ENCODE data around the gene BBS9.

BBS9 gene

DNA sequence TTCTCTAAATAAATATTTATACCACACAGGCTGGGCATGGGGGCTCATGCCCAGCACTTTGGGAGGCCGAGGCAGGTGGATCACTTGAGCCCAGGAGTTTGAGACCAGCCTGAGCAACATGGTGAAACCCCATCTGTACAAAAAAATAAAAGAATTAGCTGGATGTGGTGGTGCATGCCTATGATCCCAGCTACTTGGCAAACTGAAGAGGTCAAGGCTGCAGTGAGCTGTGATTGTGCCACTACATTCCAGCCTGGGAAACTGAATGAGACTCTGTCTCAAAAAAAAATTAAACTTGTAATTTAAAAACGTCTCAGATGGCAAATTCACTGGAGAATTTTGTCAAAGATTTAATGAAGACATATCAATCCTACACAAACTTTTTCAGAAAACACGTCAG, 498.4 kb downstream of the BBS9 start:
- no peak for DNase-seq

DNA sequence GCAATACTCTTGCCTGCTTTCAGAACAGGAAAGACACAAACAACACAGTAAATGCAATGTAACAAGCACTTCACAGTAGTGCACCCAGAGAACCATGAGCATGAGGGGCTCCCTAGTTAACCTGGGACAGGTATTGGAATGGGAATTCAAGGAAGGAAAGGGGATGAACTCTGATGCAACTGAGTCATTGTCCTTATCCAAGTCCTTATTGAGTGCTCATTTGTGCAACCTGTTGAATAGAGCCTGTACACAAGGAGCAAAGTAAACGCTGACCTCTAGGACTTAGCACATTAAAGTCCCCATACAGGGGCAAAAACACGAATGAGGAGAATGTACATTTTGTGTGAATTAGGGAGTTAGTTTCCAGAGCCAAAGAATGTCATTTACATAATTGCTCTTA, 499.5 kb downstream of the BBS9 start:
- DNase-seq = no peak

DNA sequence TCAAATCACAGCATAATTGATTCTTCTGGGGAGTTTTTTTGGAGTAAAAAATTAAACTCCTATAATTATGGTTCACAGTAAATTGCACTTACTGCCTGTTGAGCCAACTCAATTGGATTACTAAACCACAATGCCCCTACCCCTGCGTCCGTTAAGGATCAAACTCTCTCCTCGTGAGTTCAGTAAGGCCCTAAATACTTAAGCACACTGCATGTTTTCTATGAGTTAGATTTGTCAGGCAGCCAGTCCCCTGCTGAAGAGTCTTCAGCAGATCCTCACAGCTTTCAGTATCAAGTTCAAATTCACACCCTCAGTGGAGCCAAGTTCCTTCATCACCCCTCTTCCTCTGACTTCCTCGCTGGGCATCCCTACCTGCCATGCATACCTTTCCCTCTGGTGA, 501.0 kb downstream of the BBS9 start:
- no peak for DNase-seq

DNA sequence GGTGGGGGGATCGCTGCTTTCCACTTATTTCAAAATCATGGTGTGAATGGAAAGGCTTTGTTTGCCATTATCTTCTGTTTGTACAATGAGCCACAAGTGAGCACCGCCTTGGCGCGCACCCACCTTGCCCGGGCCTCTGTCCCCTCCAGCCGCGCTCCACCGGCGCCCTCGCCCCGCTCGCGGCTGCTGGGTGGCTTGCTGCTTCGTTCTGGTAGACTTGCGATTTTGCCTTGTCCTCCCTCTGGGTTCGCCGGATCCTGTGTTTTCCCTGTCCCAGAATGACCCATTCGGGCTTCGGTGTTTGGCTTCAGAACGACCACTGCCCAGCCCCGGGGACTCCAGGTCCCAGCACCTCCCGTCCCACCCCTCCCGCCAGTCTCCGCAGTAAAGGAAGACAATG, 503.0 kb downstream of the BBS9 start:
- DNase-seq = no peak

DNA sequence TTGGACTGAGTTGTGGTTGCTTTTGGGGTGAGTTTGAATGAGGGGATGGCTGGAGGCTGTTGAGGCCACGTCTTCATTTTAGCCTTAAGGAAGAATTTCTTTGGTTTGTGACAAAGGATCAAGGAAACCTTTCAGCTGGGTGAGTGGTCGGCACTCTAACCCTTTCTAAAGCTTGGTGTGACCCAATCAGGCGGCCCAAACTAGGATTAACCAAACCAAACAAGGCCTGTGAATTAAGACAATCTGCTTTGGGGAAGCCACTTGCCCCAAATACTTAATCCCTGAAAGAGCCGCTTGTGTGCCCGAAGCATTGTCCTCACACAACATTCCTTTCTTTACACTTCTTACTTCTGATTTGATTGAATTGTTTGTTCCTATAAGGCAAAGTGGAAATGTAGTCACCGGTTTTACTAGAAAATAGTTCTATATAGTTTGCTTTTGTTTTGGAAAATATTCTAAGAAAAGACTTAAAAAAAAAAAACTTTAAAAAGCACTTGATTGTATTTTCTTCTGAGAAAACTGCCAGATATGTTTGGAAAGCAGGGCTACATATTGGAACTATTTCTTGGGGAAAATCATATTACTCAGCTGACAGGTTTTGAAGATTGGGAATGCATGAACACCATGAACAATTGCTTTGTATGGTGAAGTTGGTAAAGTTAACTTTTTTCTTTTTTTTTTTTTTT, 503.6 kb downstream of the BBS9 start:
- no peak for DNase-seq

DNA sequence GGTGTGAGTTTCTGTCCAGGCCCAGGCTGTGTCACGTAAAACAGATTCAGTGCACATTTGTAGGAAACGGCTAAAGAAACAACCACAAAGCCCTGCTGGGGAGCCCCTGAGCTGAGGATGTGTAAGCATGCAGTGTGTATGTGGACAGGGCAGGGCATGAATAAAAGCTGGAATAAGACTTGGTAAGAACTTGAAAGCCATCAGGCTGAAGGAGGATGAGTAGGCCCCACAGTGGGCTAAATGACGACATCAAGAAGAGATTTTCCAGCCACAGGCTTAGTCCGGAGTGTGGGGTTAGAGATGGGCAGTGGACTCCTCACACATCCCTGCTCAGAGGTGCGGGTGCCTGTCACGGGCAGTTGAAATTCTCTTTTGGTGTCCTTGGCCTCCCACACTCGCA, 505.2 kb downstream of the BBS9 start:
- DNase-seq = no peak

DNA sequence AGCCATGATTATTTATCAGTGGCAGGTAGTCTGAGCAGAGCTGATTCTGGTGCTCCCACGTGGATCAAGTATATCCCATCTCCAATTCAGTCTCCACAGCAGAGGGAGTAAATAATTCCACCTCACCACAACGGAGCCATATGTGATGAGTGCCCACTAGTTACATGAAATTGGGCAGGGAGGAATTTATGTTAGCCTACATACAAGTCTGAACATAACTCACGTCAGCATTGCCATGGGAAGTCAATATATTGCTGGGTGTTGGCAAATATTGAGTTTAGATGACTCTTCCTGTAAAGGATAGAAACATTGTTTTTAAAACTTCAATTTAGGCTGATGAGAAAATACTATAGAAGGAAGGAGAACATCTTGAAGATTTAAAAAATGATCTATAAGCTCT, 507.0 kb downstream of the BBS9 start:
- no peak for DNase-seq

DNA sequence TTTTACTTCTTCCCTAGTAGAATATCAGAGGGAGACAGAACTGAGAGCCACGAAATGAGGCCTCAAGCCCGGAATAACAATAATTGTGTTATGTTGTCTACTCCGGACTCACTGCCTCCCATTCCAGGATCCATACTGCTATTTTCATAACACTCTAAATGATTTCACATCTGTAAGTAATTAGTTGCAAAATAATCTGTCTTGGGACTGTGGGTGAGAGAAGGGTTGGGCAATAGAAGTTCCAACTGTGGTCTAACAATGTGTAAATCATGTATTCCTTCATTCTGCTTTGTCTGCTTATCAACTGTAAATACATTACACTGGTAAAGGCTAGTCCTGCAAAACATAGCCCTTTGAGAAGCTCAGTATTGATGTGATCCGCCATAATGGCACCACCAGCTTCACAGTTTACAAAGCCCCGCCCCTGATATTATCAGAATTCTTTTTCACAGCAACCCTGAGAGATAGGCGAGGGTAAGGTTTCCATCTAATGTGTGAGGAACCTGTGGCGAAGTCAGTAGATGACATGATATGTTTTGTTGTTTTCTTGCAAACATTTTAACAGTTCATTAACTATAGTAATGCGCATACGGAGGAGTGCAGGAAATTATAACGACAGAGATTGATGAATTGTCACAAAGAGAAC, 510.3 kb downstream of the BBS9 start:
- DNase-seq = no peak

DNA sequence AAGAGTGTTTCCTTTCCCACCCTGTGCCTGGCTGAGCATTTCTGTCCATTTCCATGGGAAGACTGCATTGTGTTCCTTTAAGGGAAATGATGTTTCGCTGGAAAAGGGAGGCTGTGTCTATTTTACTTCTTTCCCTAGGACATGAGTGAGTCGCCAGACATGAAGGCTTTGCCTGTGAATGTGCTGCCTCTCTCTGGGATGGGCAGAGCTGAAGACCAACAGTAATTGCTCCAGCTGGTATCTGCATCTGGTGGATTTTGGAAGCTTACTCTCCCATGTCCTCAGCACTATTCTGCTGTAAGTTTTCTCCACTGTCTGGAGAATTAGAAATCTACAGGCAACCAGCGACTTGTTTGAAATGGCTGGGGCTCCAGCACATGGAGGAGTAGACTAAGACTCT, 511.4 kb downstream of the BBS9 start:
- DNase-seq = no peak

DNA sequence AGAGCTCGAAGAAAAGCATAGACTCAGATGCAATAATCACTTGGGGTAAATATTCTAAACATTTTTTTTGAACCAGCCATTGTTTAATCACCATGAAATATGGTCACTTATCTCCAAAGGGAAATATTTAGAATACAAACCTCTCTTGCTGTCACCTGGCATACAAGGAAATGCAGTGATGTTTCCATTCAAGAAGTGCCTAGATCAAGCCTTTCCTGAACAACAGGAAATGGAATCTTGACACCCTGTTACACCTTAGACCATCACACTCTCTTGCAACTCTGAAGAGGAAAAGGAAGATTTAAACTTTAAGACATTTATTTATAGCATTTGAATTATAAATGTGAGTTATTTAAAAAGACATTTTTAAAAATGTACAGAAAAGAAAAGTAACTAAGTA, 512.9 kb downstream of the BBS9 start:
- no peak for DNase-seq

DNA sequence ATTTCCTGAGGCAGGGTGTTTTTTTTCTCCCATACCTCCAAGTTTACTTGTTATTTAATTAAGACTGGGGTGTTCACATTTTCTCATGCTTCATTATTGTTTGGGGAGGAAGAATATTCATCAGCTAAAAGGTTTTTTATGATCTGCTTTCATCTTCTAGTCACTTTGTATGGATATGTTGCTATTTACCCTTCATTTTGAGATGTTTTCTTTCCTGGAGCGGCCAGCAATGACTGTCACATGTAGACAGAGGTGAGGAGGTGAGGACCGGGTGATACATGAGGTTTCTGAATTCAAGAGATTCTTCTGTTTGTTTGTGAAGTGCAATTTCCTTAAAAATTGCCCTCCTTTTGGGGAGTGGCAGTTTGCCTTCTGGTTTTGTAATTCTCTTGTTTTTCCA, 514.2 kb downstream of the BBS9 start:
- no peak for DNase-seq

DNA sequence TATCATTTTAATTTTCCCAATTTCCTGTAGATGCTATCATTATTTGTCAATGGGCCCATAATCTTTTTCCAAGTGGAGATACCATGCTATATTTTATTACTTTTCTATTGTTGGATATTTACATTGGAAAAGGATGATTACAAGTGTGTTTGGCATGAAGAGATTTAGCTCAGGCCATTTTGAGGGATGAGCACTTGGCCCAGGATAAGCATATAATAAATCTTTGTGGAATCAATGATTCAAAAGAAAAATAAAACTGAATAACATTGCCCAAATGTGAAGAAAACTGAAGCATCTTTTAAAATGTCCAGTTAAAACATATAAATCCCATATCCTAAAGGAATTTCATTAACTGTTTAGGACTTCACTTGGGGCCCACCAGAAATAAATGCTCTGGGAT, 515.1 kb downstream of the BBS9 start:
- no peak for DNase-seq

DNA sequence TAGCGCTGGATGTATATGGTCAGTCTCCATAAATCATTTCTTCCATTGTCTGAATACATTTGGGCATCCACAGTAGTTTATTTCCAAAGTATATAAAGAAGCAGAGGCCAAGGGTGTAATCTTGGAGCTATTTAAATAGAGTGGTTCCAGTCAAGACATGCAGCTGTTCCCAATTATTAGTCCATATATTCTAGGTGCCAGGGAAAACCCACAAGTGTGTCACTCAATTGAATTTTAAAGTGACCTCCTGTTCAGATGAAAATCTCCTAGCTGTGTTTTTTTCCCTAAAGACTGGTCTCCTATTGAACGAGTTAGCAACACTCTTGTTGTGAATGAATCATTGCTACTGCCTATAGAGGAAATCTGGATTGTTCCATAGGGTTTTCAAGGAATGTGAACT, 515.7 kb downstream of the BBS9 start:
- no peak for DNase-seq

DNA sequence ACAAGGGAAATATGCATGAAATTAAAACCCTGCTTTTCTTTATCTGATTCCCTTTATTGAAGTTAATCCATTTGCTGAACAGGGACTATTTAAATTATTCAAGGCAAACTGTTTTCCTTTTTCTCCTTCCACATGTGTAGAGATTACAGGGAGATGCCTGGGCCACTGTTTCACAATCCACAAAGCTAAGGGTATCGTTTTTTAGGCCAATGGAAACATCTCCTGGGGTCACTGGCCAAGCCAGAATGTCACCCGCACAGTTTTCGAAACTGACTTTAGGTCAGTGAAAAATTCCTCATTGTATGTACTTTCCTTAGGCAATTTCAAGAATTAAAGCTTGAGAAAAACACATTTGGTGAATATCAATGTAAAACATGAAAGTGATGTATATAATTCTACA, 516.8 kb downstream of the BBS9 start:
- no peak for DNase-seq

DNA sequence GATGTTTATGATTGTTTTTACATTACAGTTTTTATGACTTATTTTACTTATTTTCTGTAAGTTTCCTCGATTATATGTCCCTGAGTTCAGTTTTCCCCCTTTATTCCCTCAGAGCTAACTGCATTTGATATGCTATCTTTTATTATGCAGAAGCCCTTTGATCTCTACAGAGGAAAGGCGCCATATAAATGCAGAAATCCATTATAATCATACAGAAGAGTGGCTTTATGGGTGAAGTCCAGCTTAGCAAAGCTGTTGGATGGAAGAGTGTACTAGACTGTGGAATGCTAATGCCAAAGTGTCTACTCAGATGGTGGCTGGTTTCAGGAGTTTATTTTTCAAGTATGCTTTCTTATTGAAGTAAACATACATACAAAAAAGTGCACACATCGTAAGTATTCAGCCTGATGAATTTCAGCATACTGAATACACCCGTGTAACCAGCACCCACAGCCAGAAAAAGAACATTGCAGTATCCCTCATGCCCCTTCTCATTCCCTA, 517.6 kb downstream of the BBS9 start:
- DNase-seq = no peak

DNA sequence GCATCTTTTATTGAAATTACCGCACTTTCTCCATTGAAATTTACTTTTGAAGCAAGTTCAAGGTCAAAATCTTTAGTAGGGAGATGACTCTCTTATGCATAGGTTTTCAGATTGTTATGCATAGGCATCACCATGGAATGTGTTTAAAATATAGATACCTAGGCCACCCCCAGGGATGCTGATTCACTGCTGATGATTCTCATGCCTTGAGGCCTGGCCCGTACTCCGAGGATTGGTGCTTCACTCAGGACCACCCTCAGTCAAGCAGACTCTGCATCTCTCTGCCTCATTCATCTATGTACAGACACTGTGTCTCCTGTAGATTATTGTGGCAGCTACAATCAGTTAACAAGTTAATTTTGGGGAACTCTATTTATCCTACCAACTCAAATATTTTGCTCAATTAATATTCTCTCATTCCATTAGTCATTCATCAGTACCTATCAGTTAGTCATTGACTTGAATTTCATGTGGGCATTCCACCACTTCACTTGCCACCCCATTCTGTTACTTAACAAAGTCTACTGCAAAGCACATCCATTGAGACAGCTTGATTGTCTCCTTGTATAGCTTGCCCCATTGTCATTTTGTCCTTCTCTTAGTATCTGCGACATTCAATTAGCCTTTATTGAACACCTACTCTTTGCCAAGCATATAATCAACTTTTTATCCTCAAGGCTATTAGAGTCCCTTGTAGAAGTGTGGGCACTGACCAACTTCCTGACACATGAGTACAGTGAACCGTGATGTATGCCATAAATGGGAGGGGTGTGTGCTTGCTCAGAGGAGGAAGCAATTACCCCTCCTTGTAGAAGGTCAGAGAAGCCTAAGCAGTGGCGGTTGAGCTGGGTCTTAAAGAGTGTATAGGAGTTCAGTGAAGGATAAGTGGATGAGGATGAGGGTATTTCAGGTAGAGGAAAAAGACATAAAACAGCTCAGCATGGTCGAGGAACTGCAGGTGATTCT, 520.4 kb downstream of the BBS9 start:
- DNase-seq = no peak

DNA sequence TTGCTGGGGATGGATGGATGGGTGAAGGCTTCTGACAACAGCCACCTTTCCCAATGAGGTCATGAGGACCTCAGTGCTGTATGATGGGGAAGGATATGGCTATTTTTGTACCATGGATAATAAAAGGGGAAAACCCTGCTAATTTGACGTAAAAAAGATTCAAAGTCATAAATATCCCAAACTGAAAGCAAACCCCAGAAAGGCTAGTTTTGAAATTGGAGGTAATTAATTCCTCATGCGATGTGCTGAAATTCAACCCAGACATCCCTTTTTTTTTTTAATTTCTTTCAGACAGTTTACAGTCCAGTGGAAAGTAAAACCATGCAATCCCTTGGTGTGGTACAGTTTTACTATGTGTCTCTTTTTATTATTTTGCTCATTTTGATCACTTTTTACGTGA, 521.5 kb downstream of the BBS9 start:
- DNase-seq = no peak

DNA sequence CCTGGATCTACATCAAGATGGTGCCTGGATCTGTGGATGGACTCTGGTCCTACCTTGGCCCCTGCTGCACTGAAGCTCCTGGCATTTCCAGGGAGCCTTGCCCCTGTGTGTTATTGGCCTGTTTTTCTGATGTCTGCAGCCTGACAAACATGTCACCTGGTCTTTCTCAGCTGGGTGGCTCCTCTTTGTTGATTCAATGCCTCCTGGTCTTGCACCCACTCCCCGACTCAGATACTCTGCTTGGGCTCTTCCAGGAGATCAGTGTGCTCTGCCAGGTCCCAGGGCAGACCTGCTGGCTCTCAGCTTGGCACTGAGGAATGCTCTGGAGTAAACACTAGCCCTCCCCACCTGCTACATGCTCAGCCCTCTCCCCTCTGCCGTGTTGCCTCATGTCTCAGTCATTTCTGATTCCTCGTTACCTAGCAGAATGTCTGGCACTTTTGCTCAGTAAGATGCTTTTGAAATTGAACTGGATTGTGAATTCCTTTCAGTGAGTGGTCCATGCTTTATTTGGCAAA, 522.7 kb downstream of the BBS9 start:
- DNase-seq = peak in 1 of 2 experiments; percentile 27

DNA sequence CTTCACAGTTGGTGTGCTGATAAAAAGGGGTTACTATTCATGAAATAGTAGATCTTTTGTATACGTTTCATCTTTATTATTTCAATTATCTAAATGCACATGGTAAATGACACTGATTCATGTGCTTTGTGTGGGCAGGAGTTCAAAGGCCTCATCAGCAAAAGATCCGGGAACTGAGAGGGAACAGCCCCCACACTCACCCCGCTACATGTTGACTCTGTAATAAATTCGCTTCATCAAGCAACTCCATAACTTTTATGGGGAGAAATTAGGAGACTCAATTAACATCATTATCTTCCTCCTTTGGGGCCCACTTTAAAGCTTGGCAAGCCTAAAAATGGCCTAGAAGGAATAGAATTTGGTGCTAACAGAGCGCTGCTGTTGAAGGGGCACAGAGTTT, 525.3 kb downstream of the BBS9 start:
- DNase-seq = no peak

Data from SHP77 (cell line).